ENCODE data around the gene CREG1.

DNA sequence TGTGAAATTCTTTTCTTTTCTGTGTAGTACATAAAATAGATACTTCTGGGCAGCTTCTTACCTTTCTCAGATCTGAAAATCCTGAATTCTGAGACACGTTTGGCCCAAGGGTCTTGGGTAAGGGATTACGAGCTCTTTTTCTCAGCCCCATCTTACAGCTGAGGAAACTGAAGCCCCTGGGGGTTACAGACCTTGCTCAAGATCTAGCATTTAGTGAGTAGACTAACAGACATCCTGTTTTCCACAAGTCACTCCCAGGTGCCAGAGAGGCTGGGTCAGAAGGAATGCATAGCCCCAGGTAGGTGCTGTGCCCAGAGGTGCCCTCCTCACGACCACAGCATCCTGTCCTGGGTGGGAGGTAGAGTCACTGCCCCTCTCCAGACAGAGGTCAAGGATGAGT lies 13.2 kb upstream of the CREG1 start:
- TF ChIP-seq, protein P1, sequence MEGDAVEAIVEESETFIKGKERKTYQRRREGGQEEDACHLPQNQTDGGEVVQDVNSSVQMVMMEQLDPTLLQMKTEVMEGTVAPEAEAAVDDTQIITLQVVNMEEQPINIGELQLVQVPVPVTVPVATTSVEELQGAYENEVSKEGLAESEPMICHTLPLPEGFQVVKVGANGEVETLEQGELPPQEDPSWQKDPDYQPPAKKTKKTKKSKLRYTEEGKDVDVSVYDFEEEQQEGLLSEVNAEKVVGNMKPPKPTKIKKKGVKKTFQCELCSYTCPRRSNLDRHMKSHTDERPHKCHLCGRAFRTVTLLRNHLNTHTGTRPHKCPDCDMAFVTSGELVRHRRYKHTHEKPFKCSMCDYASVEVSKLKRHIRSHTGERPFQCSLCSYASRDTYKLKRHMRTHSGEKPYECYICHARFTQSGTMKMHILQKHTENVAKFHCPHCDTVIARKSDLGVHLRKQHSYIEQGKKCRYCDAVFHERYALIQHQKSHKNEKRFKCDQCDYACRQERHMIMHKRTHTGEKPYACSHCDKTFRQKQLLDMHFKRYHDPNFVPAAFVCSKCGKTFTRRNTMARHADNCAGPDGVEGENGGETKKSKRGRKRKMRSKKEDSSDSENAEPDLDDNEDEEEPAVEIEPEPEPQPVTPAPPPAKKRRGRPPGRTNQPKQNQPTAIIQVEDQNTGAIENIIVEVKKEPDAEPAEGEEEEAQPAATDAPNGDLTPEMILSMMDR (conservative IDR thresholded peaks at IDR 0.05; ENCODE audit: low read depth, low read length) = no peak
- no peak for TF ChIP-seq EZH2 (IDR thresholded peaks at IDR 0.05; ENCODE audit: low read length, unreplicated experiment)
- no peak for TF ChIP-seq EZH2phosphoT487 (IDR thresholded peaks at IDR 0.05; ENCODE audit: borderline replicate concordance, low read length)

All from PC-3 (cell line).